ENCODE results near the gene RALGAPB. TPM values are rescaled to one million over a fixed set of nuclear protein-coding genes. Genes with fewer than 3 reads are reported as not detected.
"Not testable (repeated sequence)": the region's sequence is repeated elsewhere in the genome, so short reads cannot be mapped to it uniquely, and the experiment has no call there.

The RALGAPB gene
- total RNA-seq, 1 donor from 2014 or later, result 38.5 TPM

DNA sequence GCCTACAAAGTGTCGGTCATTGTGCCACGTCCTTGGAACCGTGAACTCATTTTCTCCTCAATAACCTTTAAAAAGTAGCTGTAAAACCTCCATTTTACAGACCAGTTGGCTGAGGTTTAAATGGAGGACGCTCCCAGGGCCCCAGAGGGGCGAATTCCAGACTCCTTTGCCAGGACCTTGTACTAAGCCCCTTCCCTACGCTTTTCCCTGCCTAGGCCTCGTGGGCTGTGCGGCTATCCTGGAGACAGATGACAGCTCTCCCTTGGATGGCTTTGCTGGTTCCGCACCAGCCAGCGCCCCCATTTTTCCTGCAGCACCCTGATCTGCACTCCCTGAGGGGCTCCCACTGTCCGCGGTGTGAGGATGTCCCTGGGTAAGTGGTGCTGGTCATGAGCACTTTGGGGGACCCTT is 25.4 kb upstream of the RALGAPB start:
- DNase-seq, result peak; percentile 15

DNA sequence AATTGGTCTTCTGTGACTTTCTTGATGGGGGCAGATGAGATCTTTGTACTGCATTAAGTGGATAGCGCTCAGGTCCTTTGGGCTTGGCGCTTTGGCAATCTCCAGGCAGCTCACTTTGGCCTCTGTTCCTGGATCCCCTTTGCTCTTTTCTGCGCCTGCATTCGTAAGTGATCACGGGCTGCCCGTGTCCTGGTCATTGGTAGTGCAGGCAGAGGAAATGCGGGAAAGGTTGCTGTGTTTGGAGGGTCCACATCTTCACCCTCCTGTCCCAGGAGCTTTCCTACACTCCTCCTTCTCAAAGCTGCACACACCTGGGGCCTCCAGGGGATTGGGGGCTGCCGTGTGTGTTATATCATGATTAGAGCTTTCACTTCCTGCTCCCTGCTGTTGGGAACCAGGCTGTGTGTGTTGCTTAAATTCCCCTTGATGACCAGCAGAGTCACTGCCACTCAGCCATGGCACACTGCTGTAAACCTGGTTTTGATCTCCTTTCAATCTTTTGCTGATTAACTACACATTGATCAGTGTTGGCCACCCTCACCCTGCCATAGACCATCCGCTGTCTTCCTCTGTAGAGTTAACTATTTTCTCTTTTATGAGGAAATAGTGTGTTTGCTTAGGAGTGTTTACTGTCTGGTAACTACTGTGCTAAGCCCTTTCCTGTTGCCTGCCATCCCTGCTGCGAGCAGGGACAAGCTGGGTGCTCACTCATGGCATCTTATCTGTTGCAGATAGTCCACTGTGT is 24.5 kb upstream of the RALGAPB start:
- DNase-seq, result no peak

DNA sequence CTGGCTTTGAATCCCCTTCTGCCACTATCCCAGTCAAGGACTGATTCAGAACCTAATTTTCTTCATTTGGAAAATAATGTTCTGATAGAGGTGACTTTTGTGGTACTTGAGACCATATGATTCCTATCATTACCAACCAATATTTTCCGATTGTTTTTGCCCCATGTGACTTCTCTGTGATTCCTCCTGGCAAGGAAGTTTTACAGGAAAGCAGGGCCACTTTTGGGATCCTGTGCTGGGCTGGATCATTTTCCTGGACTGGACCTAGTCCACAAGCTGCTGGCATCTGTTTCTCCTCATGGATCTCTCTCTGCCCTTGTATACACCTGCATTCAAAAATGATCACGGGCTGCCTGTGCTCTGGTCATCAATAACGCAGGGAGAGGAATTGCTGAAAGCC is 23.6 kb upstream of the RALGAPB start:
- DNase-seq, result no peak

DNA sequence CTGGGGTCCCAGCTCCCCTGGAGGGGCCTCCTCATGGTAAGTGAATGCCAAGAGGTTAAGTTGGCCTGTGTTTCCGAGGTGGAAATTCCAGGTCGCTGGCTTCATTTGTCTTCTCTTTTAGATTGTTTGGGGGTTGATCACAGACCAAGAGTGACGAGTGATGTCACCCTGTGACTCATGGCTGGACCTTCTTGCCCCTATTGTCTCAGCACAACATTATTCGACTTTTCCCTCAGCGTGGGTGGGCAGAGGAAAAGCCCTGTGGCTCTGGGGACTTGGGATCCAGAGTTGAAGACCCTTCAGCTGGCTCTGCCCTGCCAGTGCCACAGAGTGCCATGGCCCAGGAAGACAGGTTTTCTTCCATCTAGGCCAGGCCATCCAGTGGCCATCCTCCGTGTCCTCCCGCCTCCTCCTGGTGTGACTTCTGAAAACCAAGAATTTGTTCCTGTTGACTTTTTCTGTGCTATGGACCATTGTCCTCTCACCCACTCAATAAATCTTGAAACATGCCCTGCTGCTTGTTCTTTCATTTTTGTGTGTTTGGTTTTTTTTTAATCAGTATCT is 22.1 kb upstream of the RALGAPB start:
- no peak for DNase-seq

DNA sequence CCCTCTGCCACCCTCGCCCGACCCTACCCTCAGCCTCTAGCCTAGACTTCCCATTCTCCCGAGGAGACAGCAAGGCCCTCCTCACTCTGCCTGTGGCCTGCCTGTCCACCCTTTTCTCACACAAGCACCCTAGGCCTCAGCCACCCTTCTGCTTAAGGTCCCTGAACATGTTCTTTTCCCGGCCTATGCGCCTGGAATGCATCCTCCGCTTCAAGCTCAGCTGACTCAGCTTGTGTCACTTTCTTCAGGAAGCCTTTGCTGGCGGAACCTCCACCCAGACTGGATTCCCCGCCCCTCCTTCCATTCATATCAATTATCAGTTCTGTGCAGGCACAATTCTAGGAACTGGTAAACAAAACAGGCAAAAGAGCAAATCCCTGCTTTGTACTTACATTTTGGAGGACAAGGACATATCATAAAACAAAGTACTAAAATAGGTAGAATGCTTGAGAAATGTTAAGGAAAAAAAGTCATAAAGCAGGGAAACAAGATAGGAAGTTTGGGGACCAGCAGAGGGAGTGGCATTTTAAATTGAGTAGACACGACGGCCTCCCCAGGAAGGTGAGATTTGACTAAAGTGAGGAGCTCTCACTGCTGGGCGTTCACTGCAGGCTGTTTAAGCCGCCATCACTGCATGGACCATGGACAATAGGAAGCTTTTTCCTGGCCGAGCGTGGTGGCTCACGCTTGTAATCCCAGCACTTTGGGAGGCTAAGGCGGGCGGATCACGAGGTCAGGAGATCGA is 19.6 kb upstream of the RALGAPB start:
- DNase-seq, result no peak

DNA sequence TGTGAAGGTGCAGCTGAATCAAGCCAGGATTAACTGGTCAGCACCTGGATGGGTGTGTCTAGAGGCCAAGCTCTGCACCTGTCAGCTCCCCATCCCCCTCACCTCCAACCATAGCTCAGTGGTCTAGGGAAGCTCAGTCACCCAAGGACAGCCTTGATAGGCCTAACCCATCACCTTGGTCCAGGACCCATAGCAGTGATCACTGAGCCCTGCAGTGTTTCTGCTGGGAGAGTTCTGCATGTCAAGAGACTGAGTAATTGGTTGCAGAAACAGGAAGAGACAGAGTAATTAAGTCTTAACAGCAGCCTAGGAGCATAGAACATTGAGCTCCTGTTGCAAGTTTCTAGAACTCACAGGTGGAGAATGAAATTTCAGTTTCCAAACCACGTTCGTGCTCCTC is 18.7 kb upstream of the RALGAPB start:
- DNase-seq, result no peak

DNA sequence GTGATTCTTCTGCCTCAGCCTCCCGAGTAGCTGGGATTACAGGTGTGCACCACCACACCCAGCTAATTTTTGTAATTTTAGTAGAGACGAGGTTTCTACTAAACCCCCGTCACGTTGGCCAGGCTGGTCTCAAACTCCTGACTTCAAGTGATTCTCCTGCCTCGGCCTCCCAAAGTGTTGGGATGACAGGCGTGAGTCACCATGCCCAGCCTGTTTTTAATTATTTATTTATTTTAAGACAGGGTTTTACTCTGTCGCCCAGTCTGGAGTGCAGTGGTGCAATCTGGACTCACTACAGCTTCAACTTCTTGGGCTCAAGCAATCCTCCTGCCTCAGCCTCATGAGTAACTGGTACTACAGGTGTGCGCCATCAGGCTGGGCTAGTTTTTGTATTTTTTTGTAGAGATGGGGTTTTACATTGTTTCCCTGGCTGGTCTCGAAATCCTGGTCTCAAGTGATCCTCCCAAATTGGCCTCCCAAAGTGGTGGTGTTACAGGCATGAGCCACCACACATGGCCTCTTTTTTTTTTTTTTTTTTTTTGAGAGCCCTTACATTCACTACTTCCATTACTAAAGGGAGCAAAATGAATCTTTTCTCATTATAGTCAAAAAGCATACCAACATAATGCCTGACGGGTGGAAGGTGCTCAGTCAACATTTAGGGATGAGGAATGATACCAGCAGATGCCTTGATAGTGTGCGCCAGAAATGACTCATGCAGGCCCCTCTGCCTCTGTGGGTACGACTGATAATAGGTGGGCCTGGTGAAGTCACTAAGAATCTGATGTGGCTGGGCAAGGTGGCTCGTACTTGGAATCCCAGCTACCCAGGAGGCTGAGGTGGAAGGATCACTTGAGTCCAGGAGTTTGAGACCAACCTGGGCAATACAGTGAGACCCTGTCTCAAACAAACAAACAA is 17.8 kb upstream of the RALGAPB start:
- no peak for DNase-seq

DNA sequence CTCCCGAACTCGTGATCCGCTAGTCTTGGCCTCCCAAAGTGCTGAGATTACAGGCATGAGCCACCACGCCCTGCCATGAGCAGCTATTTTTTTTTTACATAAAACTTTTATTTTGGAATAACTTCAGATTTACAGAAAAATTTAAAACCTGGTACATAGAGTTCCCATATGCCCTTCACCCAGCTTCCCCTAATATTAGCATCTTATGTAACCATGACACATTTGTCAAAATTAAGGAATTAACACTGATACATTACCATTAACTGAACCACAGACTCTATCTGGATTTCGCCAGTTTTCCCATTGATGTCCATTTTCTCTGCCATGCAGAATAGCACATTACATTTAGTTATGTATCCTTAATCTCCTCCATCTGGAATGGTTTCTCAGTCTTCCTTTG is 14.3 kb upstream of the RALGAPB start:
- DNase-seq, result no peak

DNA sequence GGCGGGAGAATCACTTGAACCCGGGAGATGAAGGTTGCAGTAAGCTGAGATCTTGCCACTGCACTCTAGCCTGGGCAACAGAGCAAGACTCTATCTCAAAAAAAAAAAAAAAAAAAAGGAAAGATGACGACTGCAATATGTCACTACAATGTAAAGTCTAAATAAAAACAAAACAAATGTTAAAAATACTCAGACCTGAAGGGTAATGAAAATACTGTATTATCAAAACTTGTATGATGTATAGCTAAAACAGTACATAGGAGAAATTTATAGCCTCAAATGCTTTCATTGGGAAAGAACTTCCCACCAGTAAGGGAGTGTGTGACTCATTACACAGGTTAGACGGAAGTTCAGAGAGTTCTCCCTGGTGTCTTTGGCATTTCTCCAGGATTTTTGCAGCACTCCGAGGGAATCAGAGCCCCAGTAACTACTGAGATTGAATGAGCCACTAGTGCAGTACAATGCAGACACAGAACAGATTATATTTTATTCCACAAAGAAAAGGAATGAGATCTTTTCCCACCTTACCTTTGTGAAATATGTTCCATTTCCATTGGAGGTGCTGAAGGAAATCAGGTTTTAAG is 12.5 kb upstream of the RALGAPB start:
- DNase-seq, result peak; percentile 50

DNA sequence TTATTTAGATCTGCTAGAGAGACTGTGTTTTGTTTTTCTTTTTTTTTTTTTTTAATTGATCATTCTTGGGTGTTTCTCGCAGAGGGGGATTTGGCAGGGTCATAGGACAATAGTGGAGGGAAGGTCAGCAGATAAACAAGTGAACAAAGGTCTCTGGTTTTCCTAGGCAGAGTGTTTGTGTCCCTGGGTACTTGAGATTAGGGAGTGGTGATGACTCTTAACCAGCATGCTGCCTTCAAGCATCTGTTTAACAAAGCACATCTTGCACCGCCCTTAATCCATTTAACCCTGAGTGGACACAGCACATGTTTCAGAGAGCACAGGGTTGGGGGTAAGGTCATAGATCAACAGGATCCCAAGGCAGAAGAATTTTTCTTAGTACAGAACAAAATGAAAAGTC is 12.0 kb upstream of the RALGAPB start:
- not testable (repeated sequence) for DNase-seq

DNA sequence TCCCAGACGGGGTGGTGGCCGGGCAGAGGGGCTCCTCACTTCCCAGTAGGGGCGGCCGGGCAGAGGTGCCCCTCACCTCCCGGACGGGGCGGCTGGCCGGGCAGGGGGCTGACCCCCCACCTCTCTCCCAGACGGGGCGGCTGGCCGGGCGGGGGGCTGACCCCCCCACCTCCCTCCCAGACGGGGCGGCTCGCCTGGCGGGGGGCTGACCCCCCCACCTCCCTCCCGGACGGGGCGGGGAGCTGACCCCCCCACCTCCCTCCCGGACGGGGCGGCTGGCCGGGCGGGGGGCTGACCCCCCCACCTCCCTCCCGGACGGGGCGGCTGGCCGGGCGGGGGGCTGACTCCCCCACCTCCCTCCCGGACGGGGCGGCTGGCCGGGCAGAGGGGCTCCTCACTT is 11.5 kb upstream of the RALGAPB start:
- not testable (repeated sequence) for DNase-seq

DNA sequence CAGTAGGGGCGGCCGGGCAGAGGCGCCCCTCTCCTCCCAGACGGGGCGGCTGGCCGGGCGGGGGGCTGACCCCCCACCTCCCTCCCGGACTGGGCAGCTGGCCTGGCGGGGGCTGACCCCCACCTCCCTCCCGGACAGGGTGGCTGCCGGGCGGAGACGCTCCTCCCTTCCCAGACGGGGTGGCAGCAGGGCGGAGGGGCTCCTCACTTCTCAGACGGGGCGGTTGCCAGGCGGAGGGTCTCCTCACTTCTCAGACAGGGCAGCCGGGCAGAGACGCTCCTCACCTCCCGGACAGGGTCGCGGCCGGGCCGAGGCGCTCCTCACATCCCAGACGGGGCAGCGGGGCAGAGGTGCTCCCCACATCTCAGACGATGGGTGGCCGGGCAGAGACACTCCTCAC is 11.1 kb upstream of the RALGAPB start:
- DNase-seq, result not testable (repeated sequence)

DNA sequence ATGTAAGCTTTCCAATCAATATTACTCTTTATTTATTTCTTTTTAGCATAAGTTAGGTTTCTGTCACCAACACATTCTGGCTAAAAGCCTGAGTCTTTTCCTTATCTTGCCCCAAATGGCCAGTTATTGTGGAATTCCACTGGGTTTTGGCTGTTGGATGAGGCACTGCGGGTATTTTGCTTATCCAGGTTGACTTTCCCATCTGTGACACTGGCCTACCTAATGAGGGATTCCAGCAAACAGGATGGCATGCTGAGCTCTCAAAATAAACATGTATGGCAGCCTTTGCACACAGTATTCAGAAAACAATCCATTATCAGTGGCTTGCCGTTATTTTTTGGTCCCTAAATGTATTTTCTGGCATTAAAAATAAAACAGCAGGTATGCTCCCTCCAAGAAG is 6.5 kb upstream of the RALGAPB start:
- DNase-seq, result no peak

DNA sequence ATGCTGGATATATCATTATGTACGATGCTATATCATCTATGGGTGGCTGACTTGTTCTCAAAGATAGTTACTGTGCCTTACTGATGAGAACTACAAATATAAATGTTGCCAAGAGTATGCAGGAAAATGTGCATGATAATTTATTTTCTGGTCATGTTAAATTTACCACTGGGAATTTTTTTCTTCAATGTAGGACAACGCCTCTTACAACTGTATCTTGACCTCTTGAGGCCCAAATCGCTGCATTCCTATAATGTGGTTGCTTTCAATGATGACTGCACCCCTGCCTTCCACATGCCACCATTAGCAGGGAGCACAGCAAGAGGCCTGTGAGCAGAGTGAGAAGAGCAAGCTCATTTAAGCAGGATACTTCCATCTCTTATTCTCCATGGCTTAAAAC is 5.7 kb upstream of the RALGAPB start:
- DNase-seq, result no peak

DNA sequence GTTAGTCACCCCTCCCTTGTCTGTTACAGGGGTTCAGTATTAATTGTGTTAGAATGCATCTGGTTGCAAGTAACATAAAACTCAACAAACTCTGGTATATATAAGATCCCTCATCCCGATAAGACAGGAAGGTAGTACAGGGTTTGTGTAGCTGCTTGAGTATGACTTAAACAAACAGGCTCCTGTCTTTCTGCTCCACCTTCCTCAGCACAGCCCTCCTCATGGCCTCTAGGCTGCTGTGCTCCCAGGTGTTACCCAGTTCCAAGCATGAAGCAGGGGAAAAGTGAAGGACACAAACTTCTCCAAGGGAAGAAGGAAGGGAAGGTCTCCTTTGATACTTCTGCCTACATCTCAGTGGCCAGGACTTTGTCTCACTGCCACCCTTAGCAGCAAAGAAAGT is 1.4 kb upstream of the RALGAPB start:
- DNase-seq, result no peak

DNA sequence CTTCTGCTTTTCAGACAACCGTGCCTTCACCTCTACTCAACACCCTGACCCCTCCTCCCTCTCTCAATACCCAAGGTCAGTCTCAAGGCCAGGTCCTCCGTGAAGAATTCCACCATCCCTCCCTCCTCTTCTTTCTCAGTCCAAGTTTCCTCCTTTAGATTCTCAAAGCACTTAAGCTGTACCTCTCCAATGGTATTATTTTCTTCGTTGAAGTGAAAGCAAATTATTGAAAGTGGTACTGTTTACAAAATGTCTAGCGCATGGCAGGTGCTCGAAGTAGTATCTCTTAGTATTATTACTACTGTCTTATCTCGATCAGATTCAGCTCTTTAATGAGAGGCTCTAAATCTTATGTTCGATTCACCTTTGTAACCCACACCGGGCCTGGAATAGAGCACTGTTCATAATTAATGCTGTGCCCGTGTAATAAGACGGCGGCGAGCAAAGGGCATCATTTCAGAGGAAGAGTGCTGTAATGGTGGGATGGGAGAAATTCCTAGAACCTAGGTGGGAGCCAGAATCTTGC is 593 bp upstream of the RALGAPB start:
- no peak for DNase-seq

DNA sequence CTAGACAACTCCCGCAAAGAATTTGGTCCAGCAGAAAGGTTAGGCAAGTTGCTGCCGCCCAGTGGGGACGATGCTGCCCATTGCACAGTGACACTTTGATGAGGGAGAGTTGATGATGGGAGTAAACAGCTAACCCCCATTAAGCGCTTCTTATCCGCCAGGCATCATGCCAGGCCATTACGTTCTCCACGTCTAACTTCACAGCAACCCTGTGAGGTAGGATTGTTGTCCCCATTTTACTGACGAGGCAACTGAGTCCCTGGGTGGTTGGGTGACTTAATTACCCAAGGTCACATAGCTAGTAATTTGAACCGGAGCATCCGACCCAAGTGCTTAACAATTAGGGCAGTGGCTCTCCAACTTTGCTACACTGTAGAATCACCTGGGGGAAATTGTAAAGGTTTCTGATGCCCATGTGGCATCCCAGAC is 738 bp downstream of the RALGAPB start:
- DNase-seq, result no peak

DNA sequence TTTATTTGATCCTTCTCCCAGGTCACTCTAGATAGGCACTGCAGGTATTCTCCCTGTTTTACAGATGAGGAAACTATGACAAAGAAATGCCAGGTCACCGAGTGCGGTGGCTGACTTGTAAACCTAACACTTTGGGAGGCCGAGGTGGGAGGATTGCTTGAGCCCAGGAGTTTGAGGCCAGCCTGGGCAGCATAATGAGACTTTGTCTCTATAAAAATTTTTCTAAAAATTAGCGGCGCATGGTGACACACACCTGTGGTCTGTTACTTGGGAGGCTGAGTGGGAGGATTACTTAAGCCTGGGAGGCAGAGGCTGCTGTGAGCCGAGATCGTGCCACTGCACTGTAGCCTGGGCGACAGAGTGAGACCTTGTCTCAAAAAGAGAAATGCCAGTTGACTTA is 5.1 kb downstream of the RALGAPB start:
- no peak for DNase-seq

DNA sequence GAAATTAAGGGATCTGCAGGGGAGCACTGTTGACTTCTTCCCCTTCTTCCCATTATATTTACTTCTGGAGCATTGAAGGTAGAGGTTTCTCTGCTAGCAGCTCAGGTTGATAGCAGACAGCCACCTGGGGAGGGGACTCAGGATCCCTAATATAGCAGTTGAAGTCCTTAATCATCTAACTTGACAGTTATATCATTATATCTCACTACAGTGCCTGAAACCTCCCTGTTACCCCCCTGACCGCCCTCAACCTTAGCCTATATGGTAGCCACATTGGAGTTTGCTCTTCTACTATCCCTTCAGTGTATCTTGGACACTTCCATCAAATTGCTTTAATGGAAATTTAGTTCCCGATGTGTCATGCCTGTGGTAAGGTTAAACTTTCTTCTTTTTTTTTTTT is 7.0 kb downstream of the RALGAPB start:
- DNase-seq, result no peak

DNA sequence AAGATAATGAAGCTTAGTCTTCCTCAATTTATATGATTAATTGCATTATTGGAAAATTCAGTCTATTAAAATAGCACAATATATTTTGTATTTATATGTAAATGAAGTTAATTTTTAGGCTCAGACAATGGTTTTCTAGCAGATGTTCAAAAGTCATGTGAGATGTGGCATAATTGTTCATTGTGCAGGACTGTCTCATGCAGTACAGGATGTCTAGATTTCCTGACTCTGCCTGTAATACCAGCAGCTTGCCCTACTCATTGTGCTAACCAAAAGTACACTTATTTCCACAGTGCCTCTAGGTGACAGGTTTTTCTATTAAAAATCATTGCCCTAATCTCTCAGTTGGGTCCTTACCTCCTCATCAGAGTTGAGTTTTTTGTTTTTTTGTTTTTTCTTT is 12.4 kb downstream of the RALGAPB start:
- no peak for DNase-seq

DNA sequence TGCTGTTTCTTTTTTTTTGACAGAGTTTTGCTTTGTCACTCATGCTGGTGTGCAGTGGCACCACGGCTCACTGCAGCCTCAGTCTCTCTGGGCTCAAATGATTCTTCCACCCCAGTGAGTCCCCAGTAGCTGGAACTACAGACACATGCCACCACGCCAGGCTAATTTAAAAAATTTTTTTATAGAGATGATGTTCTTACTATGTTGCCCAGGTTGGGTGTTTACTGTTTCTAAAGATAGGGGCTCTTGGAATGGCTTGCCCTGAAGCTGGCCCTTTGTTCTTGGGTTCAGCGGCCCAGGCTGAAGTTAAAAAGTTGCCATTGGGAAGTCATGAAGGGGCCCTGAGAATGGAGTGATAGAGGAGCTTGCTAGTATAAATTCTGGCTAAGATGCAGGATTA is 16.5 kb downstream of the RALGAPB start:
- DNase-seq, result no peak

Data from tongue (tissue), 2 donors.